H1 (cell line): ENCODE measurements around the gene BAZ2B. TPM values are rescaled to one million over a fixed set of nuclear protein-coding genes. Genes with fewer than 3 reads are reported as not detected.

Experiments used
- CTCF ChIA-PET: fragments of 300-600 bp; sonication (Branson Sonifier 250); formaldehyde crosslinking; loops from one replicate; lab custom pipeline; 2021; ENCODE audit not compliant: partially characterized antibody; lab: Charles Lee
- POLR2A ChIA-PET: fragments of 300-600 bp; sonication (Branson Sonifier 250); formaldehyde crosslinking; loops from one replicate; lab custom pipeline; 2021; ENCODE audit warnings: inconsistent platforms; ENCODE audit not compliant: partially characterized antibody; lab: Charles Lee
- DNase-seq, 2 experiments: peaks; one replicate each; pipeline versions ENCODE4 v3.0.0 to v3.0.0-alpha.2; 2010 to 2022; ENCODE audit warnings: low spot score in 2 of 2, low read depth in 1 of 2, mixed read lengths in 1 of 2
- FAIRE-seq: peaks from 2 replicates; lab custom pipeline; 2011; peaks lifted over from hg19 to GRCh38; lab: Jason Lieb, UNC
- H2AFZ ChIP-seq: 2 replicates; pipeline ENCODE4 v1.8.1; 2012; ENCODE audit warnings: low read length, inconsistent platforms
- H2AK5ac ChIP-seq: 2 replicates; pipeline ENCODE4 v1.6.1; 2013; ENCODE audit warnings: low read depth, low read length
- H2BK120ac ChIP-seq: replicated peaks from 2 replicates; pipeline ENCODE3; 2013; ENCODE audit warnings: low read depth, low read length, inconsistent platforms
- H2BK12ac ChIP-seq: 2 replicates; pipeline ENCODE4 v1.6.1; 2013; ENCODE audit warnings: low read depth, low read length
- H2BK15ac ChIP-seq: 2 replicates; pipeline ENCODE4 v1.6.1; 2013; ENCODE audit warnings: low read length
- H2BK20ac ChIP-seq: 2 replicates; pipeline ENCODE4 v1.6.1; 2013; ENCODE audit warnings: low read length
- H2BK5ac ChIP-seq: 2 replicates; pipeline ENCODE4 v1.6.1; 2013; ENCODE audit warnings: low read depth, low read length
- H3K14ac ChIP-seq: 2 replicates; pipeline ENCODE4 v1.6.1; 2013; ENCODE audit warnings: inconsistent platforms; ENCODE audit not compliant: insufficient read length
- H3K18ac ChIP-seq: 2 replicates; pipeline ENCODE4 v1.6.1; 2013; ENCODE audit warnings: low read length; ENCODE audit errors: extremely low read depth
- H3K23ac ChIP-seq: 2 replicates; pipeline ENCODE4 v1.6.1; 2013; ENCODE audit warnings: inconsistent platforms; ENCODE audit not compliant: insufficient read length
- H3K23me2 ChIP-seq: 2 replicates; pipeline ENCODE4 v1.6.1; 2013; ENCODE audit warnings: low read depth, low read length
- H3K27ac ChIP-seq: 2 replicates; pipeline ENCODE4 v1.6.1; 2011; ENCODE audit warnings: low read depth, low read length, inconsistent platforms
- H3K27me3 ChIP-seq, 4 experiments: replicated peaks in 1 of 4; 1 replicate in 1 of 4; 2 replicates in 3 of 4; pipeline versions ENCODE4 v1.6.1 to v1.8.1; 2011 to 2013; ENCODE audit warnings: low read length in 3 of 4, mild to moderate bottlenecking in 3 of 4, inconsistent platforms in 2 of 4, mixed read lengths in 2 of 4, moderate library complexity in 1 of 4; ENCODE audit not compliant: control insufficient read depth in 3 of 4, insufficient read depth in 3 of 4; ENCODE audit errors: extremely low read depth in 1 of 4
- H3K36me3 ChIP-seq, 4 experiments: 2 replicates each; pipeline versions ENCODE4 v1.6.1 to v1.8.1; 2011 to 2013; ENCODE audit warnings: mild to moderate bottlenecking in 4 of 4, low read length in 3 of 4, moderate library complexity in 2 of 4, control low read depth in 1 of 4, inconsistent platforms in 1 of 4; ENCODE audit not compliant: insufficient read depth in 4 of 4, control insufficient read depth in 2 of 4
- H3K4ac ChIP-seq: replicated peaks from 2 replicates; pipeline ENCODE3; 2013; ENCODE audit warnings: low read length, low read depth, mixed read lengths, inconsistent platforms; ENCODE audit not compliant: insufficient read length
- H3K4me1 ChIP-seq, 4 experiments: replicated peaks in 1 of 4; 1 replicate in 1 of 4; 2 replicates in 3 of 4; pipeline versions ENCODE4 v1.6.1 to v1.8.1; 2011 to 2013; ENCODE audit warnings: low read length in 3 of 4, inconsistent platforms in 2 of 4, mixed read lengths in 1 of 4; ENCODE audit not compliant: insufficient read depth in 4 of 4, control insufficient read depth in 3 of 4
- H3K4me2 ChIP-seq, 2 experiments: 2 replicates each; pipeline versions ENCODE4 v1.6.1 to v1.8.1; 2011 to 2013; ENCODE audit warnings: low read depth in 2 of 2, low read length in 2 of 2, control low read depth in 1 of 2, inconsistent platforms in 1 of 2, mild to moderate bottlenecking in 1 of 2; ENCODE audit not compliant: insufficient read depth in 1 of 2
- H3K4me3 ChIP-seq, 4 experiments: fragments of 200-600, 300-600 bp in 1 of 4; sonication (generic), shearing (Covaris generic), sonication (Bioruptor Twin) in 1 of 4; 2 replicates each; pipeline versions ENCODE4 v1.5.1 to v1.8.1; 2011 to 2016; ENCODE audit warnings: low read length in 4 of 4, low read depth in 3 of 4, control low read depth in 2 of 4, inconsistent platforms in 2 of 4, mild to moderate bottlenecking in 2 of 4, mixed read lengths in 1 of 4, moderate library complexity in 1 of 4; ENCODE audit not compliant: insufficient read depth in 2 of 4; ENCODE audit errors: extremely low read depth in 1 of 4
- H3K56ac ChIP-seq: replicated peaks from 2 replicates; pipeline ENCODE3; 2013; ENCODE audit warnings: low read depth, mild to moderate bottlenecking, mixed read lengths, low read length, inconsistent platforms; ENCODE audit not compliant: insufficient read length
- H3K79me1 ChIP-seq: 2 replicates; pipeline ENCODE4 v1.6.1; 2013; ENCODE audit warnings: low read depth, low read length, control low read depth
- H3K79me2 ChIP-seq, 2 experiments: 2 replicates each; pipeline versions ENCODE4 v1.6.1 to v1.8.1; 2012 to 2013; ENCODE audit warnings: low read length in 2 of 2, mild to moderate bottlenecking in 2 of 2, inconsistent platforms in 1 of 2; ENCODE audit not compliant: insufficient read depth in 2 of 2, control insufficient read depth in 1 of 2
- H3K9ac ChIP-seq, 4 experiments: replicated peaks in 1 of 4; 1 replicate in 1 of 4; 2 replicates in 3 of 4; pipeline versions ENCODE4 v1.6.1 to v1.8.1; 2011 to 2013; ENCODE audit warnings: low read depth in 3 of 4, low read length in 3 of 4, control low read depth in 2 of 4, mild to moderate bottlenecking in 2 of 4, moderate library complexity in 2 of 4, inconsistent platforms in 1 of 4; ENCODE audit errors: extremely low read depth in 1 of 4
- H3K9me3 ChIP-seq, 2 experiments: 2 replicates each; pipeline versions ENCODE4 v1.6.1 to v1.8.1; 2012 to 2013; ENCODE audit warnings: mild to moderate bottlenecking in 2 of 2, moderate library complexity in 2 of 2, control low read depth in 1 of 2, inconsistent platforms in 1 of 2, low read depth in 1 of 2, low read length in 1 of 2, mixed read lengths in 1 of 2; ENCODE audit not compliant: insufficient read depth in 2 of 2
- H4K20me1 ChIP-seq, 2 experiments: replicated peaks in 1 of 2; 2 replicates each; pipeline versions ENCODE3 to v1.8.1; 2011 to 2013; ENCODE audit warnings: inconsistent platforms in 2 of 2, low read length in 2 of 2, mild to moderate bottlenecking in 1 of 2; ENCODE audit not compliant: insufficient read depth in 2 of 2, control insufficient read depth in 1 of 2
- H4K5ac ChIP-seq: 2 replicates; pipeline ENCODE4 v1.6.1; 2013; ENCODE audit warnings: low read length, low read depth, mixed read lengths, inconsistent platforms; ENCODE audit not compliant: insufficient read length
- H4K8ac ChIP-seq: 2 replicates; pipeline ENCODE4 v1.8.0; 2013; ENCODE audit warnings: mild to moderate bottlenecking, moderate library complexity, low read length, inconsistent platforms; ENCODE audit not compliant: insufficient read depth; ENCODE audit errors: extremely low read depth
- H4K91ac ChIP-seq: replicated peaks from 2 replicates; pipeline ENCODE3; 2013; ENCODE audit warnings: low read length, mixed read lengths, inconsistent platforms; ENCODE audit not compliant: insufficient read length
- CHD2 ChIP-seq: IDR thresholded peaks from 2 replicates; pipeline ENCODE4 v1.6.1; 2012; ENCODE audit warnings: low read length, improper control_type of control experiment
- POU5F1 ChIP-seq: IDR thresholded peaks from 2 replicates; pipeline ENCODE4 v1.6.1; 2011; ENCODE audit warnings: low read depth, mild to moderate bottlenecking, low read length, moderate library complexity
- RNF2 ChIP-seq: fragments of 200-900, 300-1000 bp; sonication (generic); IDR thresholded peaks from 2 replicates; pipeline ENCODE4 v1.7.1; 2016; ENCODE audit warnings: borderline replicate concordance, low read depth, mild to moderate bottlenecking, antibody characterized with exemption, low read length; ENCODE audit not compliant: poor library complexity, severe bottlenecking; ENCODE audit errors: missing control alignments
- RXRA ChIP-seq: IDR thresholded peaks from 2 replicates; pipeline ENCODE4 v1.6.1; 2011; ENCODE audit warnings: low read depth, mild to moderate bottlenecking, low read length, moderate library complexity; ENCODE audit not compliant: insufficient read depth
- SIX5 ChIP-seq: IDR thresholded peaks from 2 replicates; pipeline ENCODE4 v1.6.1; 2011; ENCODE audit warnings: mild to moderate bottlenecking, low read depth, low read length
- USF2 ChIP-seq: IDR thresholded peaks from 2 replicates; pipeline ENCODE4 v1.6.1; 2011; ENCODE audit warnings: low read length, improper control_type of control experiment
- WGBS, 2 experiments: shearing (Covaris generic) in 1 of 2; methylation state at CpG; one replicate each; pipeline versions ENCODE4 v1.1.6 to v1.1.7; 2013 to 2015; ENCODE audit warnings: low lambda C conversion rate in 2 of 2, mixed read lengths in 2 of 2, inconsistent platforms in 1 of 2, low coverage in 1 of 2, missing lambda C conversion rate in 1 of 2; ENCODE audit not compliant: insufficient replicate concordance in 2 of 2, insufficient coverage in 1 of 2, insufficient read length in 1 of 2; ENCODE audit errors: extremely low coverage in 1 of 2, missing lambda C conversion rate in 1 of 2; 5-methylcytosine and 5-hydroxymethylcytosine counted together
- polyA plus RNA-seq, 7 experiments: library from polyadenylated mRNA; depleted of rRNA in 3 of 7; stranded (reverse) in 5 of 7; unstranded in 2 of 7; fragments of >200 nt in 5 of 7; fragments of 200-250 nt in 2 of 7; gene quantifications; 1 replicate in 5 of 7; 2 replicates in 1 of 7; 4 replicates in 1 of 7; pipeline versions ENCODE4 v1.2.1 to v1.2.3, GENCODE V29; 2011 to 2013; ENCODE audit warnings: missing spikeins in 2 of 7, mixed read lengths in 2 of 7
- total RNA-seq: library from RNA; stranded (reverse); fragmentation: NEBNext Ultra II Directional; extraction: Animal tissue kit (Norgen Biotek cat#: 25700); gene quantifications from 2 replicates; pipeline ENCODE4 v1.2.1, GENCODE V29; 2021

The BAZ2B gene
- total and polyA plus RNA-seq, 2 of the 8 experiments (the other 6 are each of a cell fraction or from before 2014, with no cell fraction given) = 15.2 to 46.3 TPM

- POLR2A ChIA-PET = interaction anchor here (1.9 kb wide), 1 partner anchor 266 kb away, joined by 4 read pairs; the partner anchor contains the start of gene MARCHF7
- DNase-seq = no peak
Measured at GRCh38 chr2:159446201-159446600, 170.1 kb downstream of the BAZ2B start.

More at GRCh38 chr2:159446201-159446600, 170.1 kb downstream of the BAZ2B start:
- no peak for FAIRE-seq
- H2AFZ ChIP-seq = no peak overlapping the region
- no peak overlapping the region for H2BK15ac ChIP-seq
- H4K91ac ChIP-seq = no peak overlapping the region
- H3K23ac ChIP-seq = no peak overlapping the region
- H2BK12ac ChIP-seq = no peak overlapping the region
- CTCF ChIA-PET = interaction anchor here (0.6 to 1.1 kb wide), 2 partner anchors 43 to 362 kb away, joined by 3 read pairs; no protein-coding TSS in a partner anchor
- H3K14ac ChIP-seq = no peak overlapping the region
- no peak overlapping the region for H3K4me3 ChIP-seq
- no peak overlapping the region for H3K18ac ChIP-seq
- H3K36me3 ChIP-seq = peaks cover 0 to 37% (median 8%) of the 10 kb centered on the region in 4 experiments; a peak in 3 of 8 replicates
- H3K4me2 ChIP-seq = no peak overlapping the region; a peak in 1 of 4 replicates
- H3K56ac ChIP-seq = no peak overlapping the region
- no peaks in the 10 kb centered on the region for H3K79me2 ChIP-seq
- no peaks in the 10 kb centered on the region for H3K23me2 ChIP-seq
- H3K4ac ChIP-seq = no peak overlapping the region
- H2BK5ac ChIP-seq = no peak overlapping the region
- WGBS, 2 experiments = 81% methylated on average over 2 of the region's 2 CpGs; no CpG with 5 or more reads in 1 of the 2 experiments
- H3K9me3 ChIP-seq = no peaks in the 10 kb centered on the region
- H2BK120ac ChIP-seq = no peak overlapping the region
- no peak overlapping the region for H3K27ac ChIP-seq
- no peak overlapping the region for H3K9ac ChIP-seq
- no peaks in the 10 kb centered on the region for H4K20me1 ChIP-seq
- peaks cover 0 to 5% (median 2%) of the 10 kb centered on the region in 4 experiments; a peak in 2 of 7 replicates for H3K4me1 ChIP-seq
- H2BK20ac ChIP-seq = no peak overlapping the region
- no peak overlapping the region for H4K8ac ChIP-seq
- H3K79me1 ChIP-seq = no peaks in the 10 kb centered on the region; the same call in 1 of the 2 replicates
- TF ChIP-seq USF2 (no peak), RNF2 (no peak), SIX5 (no peak), CHD2 (no peak), POU5F1 (no peak), RXRA (no peak)
- no peak overlapping the region for H2AK5ac ChIP-seq
- H4K5ac ChIP-seq = no peak overlapping the region
- no peaks in the 10 kb centered on the region for H3K27me3 ChIP-seq
